OCI-LY1 (cell line): ENCODE measurements around the gene FAT1.

Source experiments
- H2AFZ ChIP-seq: fragments of 200-600 bp; sonication (generic), shearing (Covaris generic); 2 replicates; pipeline ENCODE4 v1.6.0; 2014; ENCODE audit warnings: antibody characterized with exemption, mild to moderate bottlenecking, low read length
- H3F3A ChIP-seq: fragments of 200-600 bp; sonication (generic), shearing (Covaris generic); 2 replicates; pipeline ENCODE4 v1.6.0; 2014; ENCODE audit warnings: mild to moderate bottlenecking, antibody characterized with exemption, low read length, moderate library complexity; ENCODE audit not compliant: insufficient read depth
- H3K27ac ChIP-seq: fragments of 200-600 bp; sonication (generic); 2 replicates; pipeline ENCODE4 v1.5.1; 2014; ENCODE audit warnings: low read length, mixed run types, mild to moderate bottlenecking, low read depth; ENCODE audit not compliant: poor library complexity, severe bottlenecking
- H3K27me3 ChIP-seq: fragments of 200-600 bp; sonication (generic); 2 replicates; pipeline ENCODE4 v1.6.0; 2014; ENCODE audit warnings: antibody characterized with exemption, mild to moderate bottlenecking, low read length, moderate library complexity; ENCODE audit not compliant: insufficient read depth
- H3K36me3 ChIP-seq: fragments of 200-600 bp; sonication (generic); 2 replicates; pipeline ENCODE4 v1.6.1; 2014; ENCODE audit warnings: mild to moderate bottlenecking, antibody characterized with exemption, low read length, moderate library complexity, mixed read lengths; ENCODE audit not compliant: insufficient read depth
- H3K4me1 ChIP-seq: fragments of 200-600 bp; sonication (generic); 2 replicates; pipeline ENCODE4 v1.5.1; 2014; ENCODE audit warnings: mild to moderate bottlenecking, low read length, moderate library complexity; ENCODE audit not compliant: insufficient read depth, severe bottlenecking
- H3K4me2 ChIP-seq: fragments of 200-600 bp; sonication (generic), shearing (Covaris generic); 2 replicates; pipeline ENCODE4 v1.6.1; 2014; ENCODE audit warnings: low read length
- H3K4me3 ChIP-seq: fragments of 200-600 bp; sonication (generic); 2 replicates; pipeline ENCODE4 v1.5.1; 2014; ENCODE audit warnings: low read length, low read depth, mild to moderate bottlenecking, mixed read lengths; ENCODE audit not compliant: poor library complexity, severe bottlenecking
- H3K79me2 ChIP-seq: fragments of 200-600 bp; shearing (Covaris generic); 2 replicates; pipeline ENCODE4 v1.6.1; 2016; ENCODE audit warnings: mixed run types, low read length, mixed read lengths; ENCODE audit not compliant: insufficient read depth
- H3K9ac ChIP-seq: fragments of 200-600 bp; sonication (generic), shearing (Covaris generic); 2 replicates; pipeline ENCODE4 v1.6.1; 2014; ENCODE audit warnings: mild to moderate bottlenecking, low read length, mixed read lengths
- H3K9me2 ChIP-seq: fragments of 200-600 bp; sonication (generic), shearing (Covaris generic); 2 replicates; pipeline ENCODE4 v1.6.1; 2014; ENCODE audit warnings: low read depth, mild to moderate bottlenecking, low read length, mixed read lengths
- H3K9me3 ChIP-seq: fragments of 200-600 bp; shearing (Covaris generic); 2 replicates; pipeline ENCODE4 v1.6.1; 2014; ENCODE audit warnings: low read length, mixed read lengths
- H4K20me1 ChIP-seq: fragments of 200-600 bp; sonication (generic), shearing (Covaris generic); 2 replicates; pipeline ENCODE4 v1.6.0; 2016; ENCODE audit warnings: mild to moderate bottlenecking, low read length; ENCODE audit not compliant: insufficient read depth
- CTCF ChIP-seq: fragments of 200-600 bp; sonication (generic), shearing (Covaris generic); IDR thresholded peaks from 2 replicates; pipeline ENCODE4 v1.5.1; 2017; ENCODE audit warnings: mild to moderate bottlenecking, antibody characterized with exemption, low read length, moderate library complexity, mixed read lengths
- EZH2 ChIP-seq: fragments of 200-600 bp; sonication (generic), shearing (Covaris generic); IDR thresholded peaks from 2 replicates; pipeline ENCODE4 v1.8.0; 2017; ENCODE audit warnings: borderline replicate concordance, mixed run types, mild to moderate bottlenecking, antibody characterized with exemption, low read length, moderate library complexity, mixed read lengths

The FAT1 gene

DNA sequence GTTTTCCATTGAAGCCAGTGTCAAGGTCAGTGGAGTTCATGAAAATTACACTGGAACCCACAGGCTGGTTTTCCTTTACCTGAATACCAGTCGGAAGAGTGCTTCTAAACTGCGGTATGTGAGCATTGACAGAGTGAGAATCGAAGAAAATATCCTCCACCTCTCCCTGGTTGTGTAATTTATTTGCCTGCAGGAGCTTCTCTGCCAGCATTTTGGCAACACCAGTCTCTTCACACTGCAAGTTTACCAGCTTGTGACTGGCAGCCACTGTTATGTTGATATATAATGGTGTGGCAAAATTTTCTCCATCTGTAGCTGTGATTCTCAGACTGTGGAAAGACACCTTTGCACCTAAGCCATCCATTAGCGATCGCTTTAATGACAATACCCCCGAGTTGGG, 16.1 kb downstream of the FAT1 start:
- Histone ChIP-seq H3K9ac (no peak overlapping the region), H3K27me3 (no peaks in the 10 kb centered on the region), H3K9me3 (no peaks in the 10 kb centered on the region; the same call in 1 of the 2 replicates), H3K9me2 (no peaks in the 10 kb centered on the region), H3F3A (no peaks in the 10 kb centered on the region), H3K4me2 (no peak overlapping the region), H3K36me3 (no peaks in the 10 kb centered on the region; the same call in 1 of the 2 replicates), H3K27ac (no peak overlapping the region), H3K4me1 (peaks cover 13% of the 10 kb centered on the region), H3K79me2 (no peaks in the 10 kb centered on the region), H3K4me3 (no peak overlapping the region), H4K20me1 (no peaks in the 10 kb centered on the region), H2AFZ (no peak overlapping the region)
- TF ChIP-seq EZH2 (no peak), CTCF (no peak)

GRCh38 chr4:186704057-186704456, 19.6 kb downstream of the FAT1 start:
- no peak overlapping the region for H3K4me3 ChIP-seq
- no peaks in the 10 kb centered on the region for H4K20me1 ChIP-seq
- no peaks in the 10 kb centered on the region for H3K79me2 ChIP-seq
- peaks cover 8% of the 10 kb centered on the region for H3K4me1 ChIP-seq
- no peak overlapping the region for H3K9ac ChIP-seq
- no peak overlapping the region for H3K27ac ChIP-seq
- no peaks in the 10 kb centered on the region for H3K9me2 ChIP-seq
- no peak for TF ChIP-seq CTCF
- TF ChIP-seq EZH2, result no peak
- H2AFZ ChIP-seq, result no peak overlapping the region
- no peaks in the 10 kb centered on the region; the same call in 1 of the 2 replicates for H3K36me3 ChIP-seq
- H3K27me3 ChIP-seq, result no peaks in the 10 kb centered on the region
- H3F3A ChIP-seq, result no peaks in the 10 kb centered on the region
- no peaks in the 10 kb centered on the region; the same call in 1 of the 2 replicates for H3K9me3 ChIP-seq
- H3K4me2 ChIP-seq, result no peak overlapping the region

- H3K9ac ChIP-seq, result no peak overlapping the region
- no peaks in the 10 kb centered on the region for H3K36me3 ChIP-seq
- H3K79me2 ChIP-seq, result no peaks in the 10 kb centered on the region
- no peak overlapping the region for H2AFZ ChIP-seq
- H3K9me2 ChIP-seq, result no peaks in the 10 kb centered on the region
- no peaks in the 10 kb centered on the region for H4K20me1 ChIP-seq
- H3F3A ChIP-seq, result no peaks in the 10 kb centered on the region
- no peak overlapping the region for H3K27ac ChIP-seq
- H3K4me1 ChIP-seq, result peaks cover 2% of the 10 kb centered on the region
- H3K9me3 ChIP-seq, result no peaks in the 10 kb centered on the region; the same call in 1 of the 2 replicates
- TF ChIP-seq CTCF, result no peak
- no peak for TF ChIP-seq EZH2
- no peak overlapping the region for H3K4me3 ChIP-seq
- H3K27me3 ChIP-seq, result no peaks in the 10 kb centered on the region
- H3K4me2 ChIP-seq, result no peak overlapping the region
These were observed 20.1 kb downstream of the FAT1 start for GRCh38 chr4:186703510-186703909.
